HUES48 (cell line): ENCODE results near the gene CHMP3.
"Not testable (repeated sequence)": the region's sequence is repeated elsewhere in the genome, so short reads cannot be mapped to it uniquely, and the experiment has no call there.

Experiments
- H3K27ac ChIP-seq: one replicate; pipeline ENCODE4 v1.7.0; 2013; ENCODE audit warnings: low read depth, low read length, inconsistent platforms
- H3K27me3 ChIP-seq: 2 replicates; pipeline ENCODE4 v1.6.1; 2013; ENCODE audit warnings: mild to moderate bottlenecking, low read length; ENCODE audit not compliant: control insufficient read depth, insufficient read depth
- H3K36me3 ChIP-seq: 2 replicates; pipeline ENCODE4 v1.6.1; 2013; ENCODE audit warnings: low read length; ENCODE audit not compliant: control insufficient read depth, insufficient read depth
- H3K4me1 ChIP-seq: 2 replicates; pipeline ENCODE4 v1.6.1; 2013; ENCODE audit warnings: mild to moderate bottlenecking, low read length; ENCODE audit not compliant: control insufficient read depth, insufficient read depth
- H3K4me3 ChIP-seq: 2 replicates; pipeline ENCODE4 v1.5.1; 2013; ENCODE audit warnings: mild to moderate bottlenecking, low read depth, low read length
- H3K9ac ChIP-seq: 2 replicates; pipeline ENCODE4 v1.6.1; 2013; ENCODE audit warnings: mild to moderate bottlenecking, low read depth, low read length, moderate library complexity
- H3K9me3 ChIP-seq: 2 replicates; pipeline ENCODE4 v1.6.1; 2013; ENCODE audit warnings: low read length; ENCODE audit not compliant: control insufficient read depth, insufficient read depth

CHMP3 gene

DNA sequence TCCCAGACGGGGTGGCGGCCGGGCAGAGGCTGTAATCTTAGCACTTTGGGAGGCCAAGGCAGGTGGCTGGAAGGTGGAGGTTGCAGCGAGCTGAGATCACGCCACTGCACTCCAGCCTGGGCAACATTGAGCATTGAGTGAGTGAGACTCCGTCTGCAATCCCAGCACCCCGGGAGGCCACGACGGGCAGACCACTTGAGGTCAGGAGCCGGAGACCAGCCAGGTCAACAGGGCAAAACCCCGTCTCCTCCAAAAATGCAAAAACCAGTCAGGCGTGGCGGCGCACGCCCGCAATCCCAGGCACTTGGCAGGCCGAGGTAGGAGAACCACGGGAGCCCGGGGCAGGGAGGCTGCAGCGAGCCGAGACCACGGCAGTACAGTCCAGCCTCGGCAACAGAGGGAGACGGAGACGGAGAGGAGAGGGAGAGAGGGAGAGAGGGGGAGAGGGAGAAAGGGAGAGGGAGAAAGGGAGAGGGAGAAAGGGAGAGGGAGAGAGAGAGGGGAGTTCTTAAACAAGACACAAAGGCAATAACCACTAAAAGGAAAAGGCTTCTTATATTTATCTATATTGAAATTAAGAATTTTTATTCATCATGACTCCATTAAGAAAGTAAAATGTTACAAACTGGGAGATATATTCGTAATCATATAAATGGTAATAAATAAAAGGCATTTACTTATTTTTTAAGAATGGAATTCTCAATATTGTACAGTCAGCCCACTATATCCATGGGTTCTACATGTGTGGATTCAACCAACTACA lies 13.1 kb downstream of the CHMP3 start:
- peaks cover 51% of the 10 kb centered on the region for H3K9me3 ChIP-seq
- H3K4me3 ChIP-seq, H3K4me1 ChIP-seq, H3K36me3 ChIP-seq, H3K9ac ChIP-seq, H3K27me3 ChIP-seq, H3K27ac ChIP-seq: not testable (repeated sequence)

GRCh38 chr2:86549440-86549839 lies 13.8 kb downstream of the CHMP3 start:
- peaks cover 51% of the 10 kb centered on the region for H3K9me3 ChIP-seq
- not testable (repeated sequence) for H3K27ac ChIP-seq, H3K4me1 ChIP-seq, H3K9ac ChIP-seq, H3K4me3 ChIP-seq, H3K27me3 ChIP-seq, H3K36me3 ChIP-seq

DNA sequence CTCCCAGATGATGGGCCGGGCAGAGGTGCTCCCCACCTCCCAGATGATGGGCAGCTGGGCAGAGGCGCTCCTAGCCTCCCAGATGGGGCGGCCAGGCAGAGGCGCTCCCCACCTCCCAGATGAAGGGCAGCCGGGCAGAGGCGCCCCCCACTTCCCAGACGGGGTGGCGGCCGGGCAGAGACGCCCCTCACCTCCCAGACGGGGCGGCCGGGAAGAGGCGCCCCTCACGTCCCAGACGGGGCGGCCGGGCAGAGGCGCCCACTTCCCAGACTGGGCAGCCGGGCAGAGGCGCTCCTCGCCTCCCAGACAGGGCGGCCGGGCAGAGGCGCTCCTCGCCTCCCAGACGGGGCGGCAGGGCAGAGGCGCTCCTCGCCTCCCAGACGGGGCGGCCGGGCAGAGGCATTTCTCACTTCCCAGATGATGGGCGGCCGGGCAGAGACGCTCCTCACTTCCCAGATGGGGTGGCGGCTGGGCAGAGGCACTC lies 14.3 kb downstream of the CHMP3 start:
- not testable (repeated sequence) for H3K27ac ChIP-seq, H3K27me3 ChIP-seq, H3K4me1 ChIP-seq, H3K9ac ChIP-seq, H3K36me3 ChIP-seq, H3K4me3 ChIP-seq
- H3K9me3 ChIP-seq = peaks cover 52% of the 10 kb centered on the region

DNA sequence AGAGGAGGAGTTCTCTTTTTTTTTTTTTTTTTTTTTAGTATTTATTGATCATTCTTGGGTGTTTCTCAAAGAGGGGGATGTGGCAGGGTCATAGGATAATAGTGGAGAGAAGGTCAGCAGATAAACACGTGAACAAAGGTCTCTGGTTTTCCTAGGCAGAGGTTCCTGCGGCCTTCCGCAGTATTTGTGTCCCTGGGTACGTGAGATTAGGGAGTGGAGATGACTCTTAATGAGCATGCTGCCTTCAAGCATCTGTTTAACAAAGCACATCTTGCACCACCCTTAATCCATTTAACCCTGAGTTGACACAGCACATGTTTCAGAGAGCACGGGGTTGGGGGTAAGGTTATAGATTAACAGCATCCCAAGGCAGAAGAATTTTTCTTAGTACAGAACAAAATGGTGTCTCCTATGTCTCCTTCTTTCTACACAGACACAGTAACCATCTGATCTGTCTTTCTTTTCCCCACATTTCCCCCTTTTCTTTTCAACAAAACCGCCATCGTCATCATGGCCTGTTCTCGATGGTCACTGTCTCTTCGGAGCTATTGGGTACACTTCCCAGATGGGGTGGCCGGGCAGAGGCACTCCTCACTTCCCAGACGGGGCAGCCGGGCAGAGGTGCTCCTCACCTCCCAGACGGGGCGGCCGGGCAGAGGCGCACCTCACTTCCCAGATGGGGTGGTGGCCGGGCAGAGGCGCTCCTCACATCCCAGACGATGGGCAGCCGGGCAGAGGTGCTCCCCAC lies 14.9 kb downstream of the CHMP3 start:
- H3K9me3 ChIP-seq = peaks cover 56% of the 10 kb centered on the region

GRCh38 chr2:86545296-86545924 lies 17.8 kb downstream of the CHMP3 start:
- H3K9me3 ChIP-seq = peaks cover 64% of the 10 kb centered on the region
- H3K4me1 ChIP-seq, H3K36me3 ChIP-seq, H3K27ac ChIP-seq, H3K9ac ChIP-seq, H3K27me3 ChIP-seq, H3K4me3 ChIP-seq: not testable (repeated sequence)

More for the DNA sequence above, 14.9 kb downstream of the CHMP3 start:
- H3K9ac ChIP-seq, H3K27me3 ChIP-seq, H3K27ac ChIP-seq, H3K4me1 ChIP-seq, H3K36me3 ChIP-seq, H3K4me3 ChIP-seq: not testable (repeated sequence)

DNA sequence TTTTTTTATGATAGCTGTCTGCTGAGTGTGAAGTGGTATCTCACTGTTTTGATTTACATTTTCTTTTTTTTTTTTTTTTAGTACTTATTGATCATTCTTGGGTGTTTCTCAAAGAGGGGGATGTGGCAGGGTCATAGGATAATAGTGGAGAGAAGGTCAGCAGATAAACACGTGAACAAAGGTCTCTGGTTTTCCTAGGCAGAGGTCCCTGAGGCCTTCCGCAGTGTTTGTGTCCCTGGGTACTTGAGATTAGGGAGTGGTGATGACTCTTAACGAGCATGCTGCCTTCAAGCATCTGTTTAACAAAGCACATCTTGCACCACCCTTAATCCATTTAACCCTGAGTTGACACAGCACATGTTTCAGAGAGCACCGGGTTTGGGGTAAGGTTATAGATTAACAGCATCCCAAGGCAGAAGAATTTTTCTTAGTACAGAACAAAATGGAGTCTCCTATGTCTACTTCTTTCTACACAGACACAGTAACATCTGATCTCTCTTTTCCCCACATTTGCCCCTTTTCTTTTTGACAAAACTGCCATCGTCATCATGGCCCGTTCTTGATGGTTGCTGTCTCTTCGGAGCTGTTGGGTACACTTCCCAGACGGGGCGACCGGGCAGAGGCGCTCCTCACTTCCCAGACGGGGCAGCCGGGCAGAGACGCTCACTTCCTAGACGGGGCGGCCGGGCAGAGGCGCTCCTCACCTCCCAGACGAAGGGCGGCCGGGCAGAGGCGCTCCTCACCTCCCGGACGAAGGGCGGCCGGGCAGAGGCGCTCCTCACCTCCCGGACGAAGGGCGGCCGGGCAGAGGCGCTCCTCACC lies 18.8 kb downstream of the CHMP3 start:
- H3K9me3 ChIP-seq = peaks cover 59% of the 10 kb centered on the region
- not testable (repeated sequence) for H3K36me3 ChIP-seq, H3K9ac ChIP-seq, H3K27ac ChIP-seq, H3K4me3 ChIP-seq, H3K4me1 ChIP-seq, H3K27me3 ChIP-seq

- H3K9me3 ChIP-seq = peaks cover 59% of the 10 kb centered on the region
These were observed 19.4 kb downstream of the CHMP3 start for GRCh38 chr2:86543793-86544192.

GRCh38 chr2:86543335-86543734 lies 19.9 kb downstream of the CHMP3 start:
- no peak overlapping the region for H3K27ac ChIP-seq
- H3K9ac ChIP-seq = no peak overlapping the region
- H3K27me3 ChIP-seq = no peaks in the 10 kb centered on the region
- no peak overlapping the region for H3K4me3 ChIP-seq
- H3K9me3 ChIP-seq = peaks cover 59% of the 10 kb centered on the region
- H3K4me1 ChIP-seq = no peaks in the 10 kb centered on the region
- no peaks in the 10 kb centered on the region for H3K36me3 ChIP-seq

More at GRCh38 chr2:86543793-86544192, 19.4 kb downstream of the CHMP3 start:
- H3K4me3 ChIP-seq = no peak overlapping the region
- H3K27ac ChIP-seq = no peak overlapping the region
- no peaks in the 10 kb centered on the region for H3K36me3 ChIP-seq
- H3K9ac ChIP-seq = no peak overlapping the region
- no peaks in the 10 kb centered on the region for H3K27me3 ChIP-seq
- no peaks in the 10 kb centered on the region for H3K4me1 ChIP-seq

DNA sequence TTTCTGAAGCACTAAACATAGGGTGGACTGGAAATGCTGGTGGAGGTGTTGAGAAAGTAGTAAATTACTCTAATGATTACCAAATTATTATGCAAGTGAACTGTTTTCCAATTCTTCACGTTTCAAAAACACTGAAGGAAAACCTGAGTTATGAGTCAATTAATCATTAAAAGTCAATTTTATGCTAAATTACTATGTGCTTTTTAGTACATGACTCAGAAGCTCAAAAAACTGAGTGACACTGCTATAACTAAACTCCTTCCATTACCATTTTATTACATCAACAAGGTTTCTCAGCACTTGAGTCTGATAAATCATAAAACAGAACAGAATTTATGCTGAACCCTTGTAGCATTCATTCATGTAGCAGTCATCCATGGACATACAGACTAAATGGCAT lies 20.4 kb downstream of the CHMP3 start:
- H3K27me3 ChIP-seq = no peaks in the 10 kb centered on the region
- H3K4me3 ChIP-seq = no peak overlapping the region
- H3K27ac ChIP-seq = no peak overlapping the region
- no peak overlapping the region for H3K9ac ChIP-seq
- H3K9me3 ChIP-seq = peaks cover 56% of the 10 kb centered on the region
- H3K4me1 ChIP-seq = no peaks in the 10 kb centered on the region
- no peaks in the 10 kb centered on the region for H3K36me3 ChIP-seq

GRCh38 chr2:86541334-86541733 lies 21.9 kb downstream of the CHMP3 start:
- no peak overlapping the region for H3K4me3 ChIP-seq
- H3K9me3 ChIP-seq = peaks cover 54% of the 10 kb centered on the region
- H3K27ac ChIP-seq = no peak overlapping the region
- H3K9ac ChIP-seq = no peak overlapping the region
- H3K27me3 ChIP-seq = no peaks in the 10 kb centered on the region
- no peaks in the 10 kb centered on the region for H3K4me1 ChIP-seq
- no peaks in the 10 kb centered on the region for H3K36me3 ChIP-seq
